GM12801 (cell line): ENCODE measurements around the gene ZBTB7B.

ENCODE experiments used
- TF ChIP-seq, protein P1 (sequence below): IDR thresholded peaks from one replicate; pipeline ENCODE4 v1.5.1; 2011; ENCODE audit warnings: control low read depth; ENCODE audit not compliant: insufficient read length; ENCODE audit errors: extremely low read depth

ZBTB7B gene

GRCh38 chr1:155009742-155010141, 7.1 kb downstream of the ZBTB7B start:
- TF ChIP-seq, protein P1, sequence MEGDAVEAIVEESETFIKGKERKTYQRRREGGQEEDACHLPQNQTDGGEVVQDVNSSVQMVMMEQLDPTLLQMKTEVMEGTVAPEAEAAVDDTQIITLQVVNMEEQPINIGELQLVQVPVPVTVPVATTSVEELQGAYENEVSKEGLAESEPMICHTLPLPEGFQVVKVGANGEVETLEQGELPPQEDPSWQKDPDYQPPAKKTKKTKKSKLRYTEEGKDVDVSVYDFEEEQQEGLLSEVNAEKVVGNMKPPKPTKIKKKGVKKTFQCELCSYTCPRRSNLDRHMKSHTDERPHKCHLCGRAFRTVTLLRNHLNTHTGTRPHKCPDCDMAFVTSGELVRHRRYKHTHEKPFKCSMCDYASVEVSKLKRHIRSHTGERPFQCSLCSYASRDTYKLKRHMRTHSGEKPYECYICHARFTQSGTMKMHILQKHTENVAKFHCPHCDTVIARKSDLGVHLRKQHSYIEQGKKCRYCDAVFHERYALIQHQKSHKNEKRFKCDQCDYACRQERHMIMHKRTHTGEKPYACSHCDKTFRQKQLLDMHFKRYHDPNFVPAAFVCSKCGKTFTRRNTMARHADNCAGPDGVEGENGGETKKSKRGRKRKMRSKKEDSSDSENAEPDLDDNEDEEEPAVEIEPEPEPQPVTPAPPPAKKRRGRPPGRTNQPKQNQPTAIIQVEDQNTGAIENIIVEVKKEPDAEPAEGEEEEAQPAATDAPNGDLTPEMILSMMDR, result no peak

DNA sequence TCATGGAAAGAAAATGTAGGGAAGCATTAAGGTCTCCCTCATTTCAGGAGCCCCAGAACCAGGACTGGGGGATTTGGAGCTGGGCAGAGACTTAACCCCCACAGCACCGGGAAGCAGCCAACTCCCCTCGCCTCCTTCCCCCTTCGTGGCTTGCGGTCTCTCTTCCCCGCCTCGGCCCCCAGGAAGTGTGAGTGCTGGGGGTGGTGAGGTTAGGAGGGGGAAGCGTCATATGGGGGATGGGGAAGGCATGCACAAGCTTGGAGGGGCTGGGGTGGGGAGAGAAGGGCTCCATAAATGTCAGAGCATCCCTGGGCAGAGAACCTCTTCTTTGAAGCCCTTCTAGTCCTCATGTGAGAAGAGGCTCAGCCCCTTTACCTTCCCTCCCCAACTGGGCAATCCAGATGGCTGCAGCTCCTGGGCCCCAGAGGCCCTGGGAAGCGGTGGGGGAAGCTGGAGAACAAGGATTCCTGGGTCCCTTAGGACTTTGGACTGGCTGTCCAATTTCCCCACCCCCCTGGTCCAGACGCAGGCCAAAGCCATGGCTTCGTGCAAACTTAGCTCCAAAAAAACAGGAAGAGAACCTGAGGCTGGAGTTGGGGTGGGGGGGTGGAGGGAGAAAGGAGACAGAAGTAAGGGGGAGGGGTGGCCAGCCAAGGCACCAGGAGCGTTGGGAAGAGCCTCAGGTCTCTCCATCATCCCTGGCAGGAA, 7.8 kb downstream of the ZBTB7B start:
- TF ChIP-seq, protein P1, result no peak

- TF ChIP-seq, protein P1, result no peak
Observed at GRCh38 chr1:155011004-155011416, 8.4 kb downstream of the ZBTB7B start.

DNA sequence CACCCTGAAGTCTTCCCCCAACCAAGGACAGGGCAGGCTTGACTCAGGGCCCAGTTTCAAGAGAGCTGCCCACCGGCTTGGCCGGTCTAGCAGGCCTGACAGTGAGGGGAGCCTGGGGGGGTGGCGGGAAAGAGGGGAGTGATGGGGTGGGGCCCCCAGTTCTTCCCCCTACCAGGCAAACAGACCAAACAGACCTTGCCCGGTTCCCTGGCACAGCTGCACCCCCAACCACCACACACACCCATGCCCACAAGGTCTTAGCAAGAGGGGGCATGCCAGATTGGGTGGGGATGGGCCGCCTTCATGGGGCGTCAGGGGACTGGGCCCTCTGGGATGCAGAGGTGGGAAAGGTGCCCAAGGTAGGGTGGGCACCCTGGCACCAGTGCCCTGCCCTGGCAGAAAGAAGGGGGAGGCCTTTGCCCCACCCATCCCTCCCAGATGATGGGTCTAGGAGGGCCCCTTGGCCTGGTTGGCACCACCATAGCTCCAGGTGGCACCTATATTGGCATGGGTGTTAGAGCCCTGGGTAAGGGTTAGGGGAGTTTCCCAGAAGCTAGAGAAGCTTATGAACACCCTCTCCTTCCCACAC, 8.9 kb downstream of the ZBTB7B start:
- TF ChIP-seq, protein P1, result no peak

DNA sequence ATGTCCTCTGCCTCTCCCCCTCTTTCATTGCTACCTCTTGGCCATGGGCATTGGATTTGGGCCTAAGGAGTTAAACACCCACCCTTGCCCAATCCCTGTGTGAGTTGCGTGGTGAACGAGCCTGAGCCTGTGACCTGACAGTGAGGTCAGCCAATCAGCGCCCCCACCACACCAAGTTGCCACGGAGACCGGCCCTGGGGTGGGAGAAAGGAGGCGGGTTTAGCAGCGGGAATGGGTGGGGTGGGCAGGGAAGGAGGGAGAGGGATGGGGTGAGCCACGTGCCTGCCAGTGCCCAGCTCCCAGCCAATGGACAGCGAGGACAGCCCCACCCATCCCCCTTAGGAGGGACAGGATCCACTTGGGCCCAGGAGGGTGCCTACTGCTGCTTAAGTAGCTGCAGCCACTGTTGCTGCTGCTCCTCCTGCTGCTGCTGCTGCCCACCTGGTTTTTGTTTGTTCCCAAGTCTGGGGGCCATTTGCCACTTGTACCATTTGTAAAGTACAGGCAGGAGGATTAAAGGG, 9.5 kb downstream of the ZBTB7B start:
- TF ChIP-seq, protein P1, result no peak

- TF ChIP-seq, protein P1, result no peak
Observed at GRCh38 chr1:155012776-155013602, 10.4 kb downstream of the ZBTB7B start.

GRCh38 chr1:155013632-155014031, 11.0 kb downstream of the ZBTB7B start:
- TF ChIP-seq, protein P1, result no peak
